Sigmoid colon (tissue), 7 donors: Measurements from ENCODE around the gene MRC1. TPM values are rescaled to one million over a fixed set of nuclear protein-coding genes. Genes with fewer than 3 reads are reported as not detected.

Experiments used
- DNase-seq: peaks from one replicate; pipeline ENCODE4 v3.0.0-alpha.2; 2019
- H3K27ac ChIP-seq, 4 donors: fragments of 200-600 bp; sonication (generic); one replicate each; pipeline ENCODE4 v1.5.1; 2016 to 2019; ENCODE audit warnings: mild to moderate bottlenecking in 1 of 4
- H3K27me3 ChIP-seq, 3 donors: fragments of 200-600 bp; sonication (generic); one replicate each; pipeline ENCODE4 v1.5.1; 2019; ENCODE audit warnings: mild to moderate bottlenecking in 1 of 3
- H3K36me3 ChIP-seq, 4 donors: fragments of 200-600 bp; sonication (generic); one replicate each; pipeline ENCODE4 v1.5.1; 2016 to 2019
- H3K4me1 ChIP-seq, 4 donors: fragments of 200-600 bp; sonication (generic); one replicate each; pipeline ENCODE4 v1.5.1; 2017 to 2019
- H3K4me3 ChIP-seq, 4 donors: fragments of 200-600 bp; sonication (generic); one replicate each; pipeline ENCODE4 v1.5.1; 2017 to 2019; ENCODE audit warnings: mild to moderate bottlenecking in 2 of 4, moderate library complexity in 1 of 4
- H3K9me3 ChIP-seq, 4 donors: fragments of 200-600 bp in 3 of 4; sonication (generic) in 3 of 4; one replicate each; pipeline versions ENCODE4 v1.5.1 to v1.6.1; 2013 to 2019
- EP300 ChIP-seq, 4 donors: sonication (generic); formaldehyde crosslinking; IDR thresholded peaks; one replicate each; pipeline ENCODE4 v1.6.1; 2017; ENCODE audit warnings: antibody characterized with exemption in 4 of 4
- POLR2A ChIP-seq, 2 donors: fragments of 450-650 bp; IDR thresholded peaks; one replicate each; pipeline ENCODE4 v1.6.1; 2016; ENCODE audit warnings: antibody characterized with exemption in 2 of 2, mild to moderate bottlenecking in 2 of 2, moderate library complexity in 2 of 2
- POLR2AphosphoS5 ChIP-seq, 4 donors: sonication (generic); formaldehyde crosslinking; IDR thresholded peaks; one replicate each; pipeline ENCODE4 v1.6.1; 2017; ENCODE audit warnings: antibody characterized with exemption in 4 of 4
- WGBS, 2 donors: extraction: QIAGEN DNeasy Blood & Tissue Kit; methylation state at CpG; one replicate each; pipeline ENCODE4 v1.1.7; 2013; 5-methylcytosine and 5-hydroxymethylcytosine counted together
- intact Hi-C: fragments of 100-400 bp; cut with DNase I; formaldehyde crosslinking; loops from one replicate; pipeline ENCODE4 v1.15.1; 2023
- polyA plus RNA-seq, 3 donors: library from polyadenylated mRNA; stranded (reverse); fragments of 200-250 nt; gene quantifications; one replicate each; pipeline ENCODE4 v1.2.3, GENCODE V29; 2013
- total RNA-seq, 4 donors: library from RNA; depleted of rRNA; stranded (reverse); fragments of >200 nt; gene quantifications; one replicate each; pipeline ENCODE4 v1.1.0, GENCODE V29; 2016
- TF ChIP-seq, protein P1 (sequence below), 4 experiments: fragments of 450-650 bp in 3 of 4; fragments of 200-600 bp in 1 of 4; IDR thresholded peaks; one replicate each; pipeline ENCODE4 v1.5.1; 2016 to 2019; ENCODE audit warnings: antibody characterized with exemption in 4 of 4, mild to moderate bottlenecking in 3 of 4, moderate library complexity in 2 of 4
- donor health status: healthy with polysubstance abuse.
- donor health status: Bipolar disorder and iron deficiency.
- donor health status: healthy.

The MRC1 gene
- total and polyA plus RNA-seq, 7 donors = 5.4 to 71.7 (median 28.0) TPM

GRCh38 chr10:17867056-17867455 lies 57.9 kb downstream of the MRC1 start:
- H3K36me3 ChIP-seq = no peaks in the 10 kb centered on the region
- H3K27me3 ChIP-seq = no peaks in the 10 kb centered on the region
- 76 to 86% methylated on average over 2 of the region's 2 CpGs for WGBS, 2 donors
- intact Hi-C loops = no loop called here
- TF ChIP-seq, protein P1, sequence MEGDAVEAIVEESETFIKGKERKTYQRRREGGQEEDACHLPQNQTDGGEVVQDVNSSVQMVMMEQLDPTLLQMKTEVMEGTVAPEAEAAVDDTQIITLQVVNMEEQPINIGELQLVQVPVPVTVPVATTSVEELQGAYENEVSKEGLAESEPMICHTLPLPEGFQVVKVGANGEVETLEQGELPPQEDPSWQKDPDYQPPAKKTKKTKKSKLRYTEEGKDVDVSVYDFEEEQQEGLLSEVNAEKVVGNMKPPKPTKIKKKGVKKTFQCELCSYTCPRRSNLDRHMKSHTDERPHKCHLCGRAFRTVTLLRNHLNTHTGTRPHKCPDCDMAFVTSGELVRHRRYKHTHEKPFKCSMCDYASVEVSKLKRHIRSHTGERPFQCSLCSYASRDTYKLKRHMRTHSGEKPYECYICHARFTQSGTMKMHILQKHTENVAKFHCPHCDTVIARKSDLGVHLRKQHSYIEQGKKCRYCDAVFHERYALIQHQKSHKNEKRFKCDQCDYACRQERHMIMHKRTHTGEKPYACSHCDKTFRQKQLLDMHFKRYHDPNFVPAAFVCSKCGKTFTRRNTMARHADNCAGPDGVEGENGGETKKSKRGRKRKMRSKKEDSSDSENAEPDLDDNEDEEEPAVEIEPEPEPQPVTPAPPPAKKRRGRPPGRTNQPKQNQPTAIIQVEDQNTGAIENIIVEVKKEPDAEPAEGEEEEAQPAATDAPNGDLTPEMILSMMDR (IDR thresholded peaks at IDR 0.05) = no peak
- TF ChIP-seq POLR2A (IDR thresholded peaks at IDR 0.05) = no peak
- TF ChIP-seq POLR2AphosphoS5 (IDR thresholded peaks at IDR 0.05) = no peak
- no peak for TF ChIP-seq EP300 (IDR thresholded peaks at IDR 0.05)
- no peak overlapping the region for H3K27ac ChIP-seq
- DNase-seq = no peak
- no peak overlapping the region for H3K4me3 ChIP-seq
- H3K4me1 ChIP-seq = peaks cover 0 to 7% (median 0%) of the 10 kb centered on the region in 4 donors
- no peaks in the 10 kb centered on the region for H3K9me3 ChIP-seq

DNA sequence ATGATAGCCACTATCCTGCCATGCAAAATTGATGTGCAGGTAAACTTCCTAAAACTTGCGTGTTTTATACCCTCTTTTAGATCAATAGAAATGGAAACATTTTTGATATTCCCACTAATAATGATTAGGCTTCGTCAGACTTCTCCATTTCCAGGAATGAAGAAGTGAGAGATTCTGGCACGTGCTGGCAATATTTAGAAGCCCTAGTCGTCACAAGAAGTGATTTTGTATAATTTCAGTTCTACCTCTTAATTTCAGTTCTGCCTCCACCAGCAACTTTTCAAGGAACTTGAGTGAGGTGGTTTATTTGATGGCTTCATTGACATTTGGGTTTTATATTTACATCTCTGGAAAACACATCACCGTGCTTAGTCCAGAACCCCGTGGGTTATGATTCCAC lies 61.9 kb downstream of the MRC1 start:
- Histone ChIP-seq H3K4me1 (peaks cover 0 to 14% (median 3%) of the 10 kb centered on the region in 4 donors), H3K27me3 (no peaks in the 10 kb centered on the region), H3K36me3 (no peaks in the 10 kb centered on the region), H3K27ac (no peak overlapping the region), H3K9me3 (no peaks in the 10 kb centered on the region), H3K4me3 (no peak overlapping the region)
- no peak for DNase-seq
- no peak for TF ChIP-seq POLR2A (IDR thresholded peaks at IDR 0.05)
- TF ChIP-seq EP300 (IDR thresholded peaks at IDR 0.05) = no peak
- no peak for TF ChIP-seq POLR2AphosphoS5 (IDR thresholded peaks at IDR 0.05)
- TF ChIP-seq, protein P1 (IDR thresholded peaks at IDR 0.05) = no peak
- WGBS, 2 donors = 75 to 88% methylated on average over 6 of the region's 6 CpGs
- intact Hi-C loops = no loop called here

- H3K36me3 ChIP-seq = no peaks in the 10 kb centered on the region
- no peaks in the 10 kb centered on the region for H3K27me3 ChIP-seq
- peaks cover 0 to 14% (median 3%) of the 10 kb centered on the region in 4 donors for H3K4me1 ChIP-seq
- no peak overlapping the region for H3K27ac ChIP-seq
- intact Hi-C loops = no loop called here
- no peak overlapping the region for H3K4me3 ChIP-seq
- no peak for DNase-seq
- H3K9me3 ChIP-seq = no peaks in the 10 kb centered on the region
- 58 to 70% methylated on average over 8 of the region's 8 CpGs for WGBS, 2 donors
- TF ChIP-seq POLR2A (IDR thresholded peaks at IDR 0.05) (no peak), EP300 (IDR thresholded peaks at IDR 0.05) (no peak), POLR2AphosphoS5 (IDR thresholded peaks at IDR 0.05) (peak in 2 of 4 donors; percentile 7 to 39)
- TF ChIP-seq, protein P1 (IDR thresholded peaks at IDR 0.05) = peak in 2 of 4 experiments; percentile 22 to 23
Measured at GRCh38 chr10:17872191-17873091, 63.3 kb downstream of the MRC1 start.

GRCh38 chr10:17873946-17874345 lies 64.8 kb downstream of the MRC1 start:
- Histone ChIP-seq H3K36me3 (no peaks in the 10 kb centered on the region), H3K27ac (no peak overlapping the region), H3K4me1 (peaks cover 0 to 14% (median 3%) of the 10 kb centered on the region in 4 donors), H3K9me3 (no peaks in the 10 kb centered on the region), H3K4me3 (no peak overlapping the region), H3K27me3 (no peaks in the 10 kb centered on the region)
- intact Hi-C loops = no loop called here
- 88 to 93% methylated on average over 2 of the region's 2 CpGs for WGBS, 2 donors
- no peak for DNase-seq
- TF ChIP-seq, protein P1 (IDR thresholded peaks at IDR 0.05) = no peak
- TF ChIP-seq POLR2AphosphoS5 (IDR thresholded peaks at IDR 0.05) (no peak), EP300 (IDR thresholded peaks at IDR 0.05) (no peak), POLR2A (IDR thresholded peaks at IDR 0.05) (no peak)
